A549 (cell line): ENCODE results near the gene GZMM. TPM values are rescaled to one million over a fixed set of nuclear protein-coding genes. Genes with fewer than 3 reads are reported as not detected.

Experiments
- ATAC-seq, 2 experiments: fragments of 200-7000 bp in 1 of 2; fragments of >200 bp in 1 of 2; cut with Nextera tagmentation in 1 of 2; cut with Tn5 transposase in 1 of 2; 3 replicates each; pipeline versions ENCODE4 v1.8.0 to v1.9.1; 2018 to 2020; ENCODE audit warnings: mild to moderate bottlenecking in 1 of 2, moderate library complexity in 1 of 2
- CTCF ChIA-PET: fragments of 300-600 bp; sonication (Branson Sonifier 250); formaldehyde crosslinking; extraction: SDS; loops from one replicate; lab custom pipeline; 2021; ENCODE audit warnings: antibody characterized with exemption, inconsistent platforms; lab: Yijun Ruan, JAX
- POLR2A ChIA-PET: fragments of 350-600 bp; formaldehyde crosslinking; extraction: SDS; loops from one replicate; lab custom pipeline; 2021; ENCODE audit warnings: antibody characterized with exemption, inconsistent platforms; lab: Yijun Ruan, JAX
- DNase-seq, 2 experiments: peaks; one replicate each; pipeline versions ENCODE4 v3.0.0 to v3.0.0-alpha.2; 2011 to 2016; ENCODE audit warnings: low read depth in 1 of 2, low spot score in 1 of 2
- FAIRE-seq: peaks from 2 replicates; lab custom pipeline; 2011; peaks lifted over from hg19 to GRCh38; lab: Jason Lieb, UNC
- H3K27ac ChIP-seq, 2 experiments: fragments of >200 bp; sonication (Bioruptor Twin); formaldehyde crosslinking; 3 replicates each; pipeline ENCODE4 v1.5.1; 2016 to 2017
- H3K4me1 ChIP-seq: fragments of >200 bp; sonication (Bioruptor Twin); formaldehyde crosslinking; 3 replicates; pipeline ENCODE4 v1.6.1; 2016
- H3K4me2 ChIP-seq: fragments of >200 bp; sonication (Bioruptor Twin); formaldehyde crosslinking; 3 replicates; pipeline ENCODE4 v1.6.1; 2016
- H3K4me3 ChIP-seq: fragments of >200 bp; sonication (Bioruptor Twin); formaldehyde crosslinking; 3 replicates; pipeline ENCODE4 v1.5.1; 2016
- H3K9me3 ChIP-seq: fragments of >200 bp; sonication (Bioruptor Twin); formaldehyde crosslinking; 3 replicates; pipeline ENCODE4 v1.6.1; 2016
- CBX8 ChIP-seq: fragments of 200-600 bp; sonication (generic); IDR thresholded peaks from 2 replicates; pipeline ENCODE4 v1.6.1; 2016
- E2F6 ChIP-seq: IDR thresholded peaks from 2 replicates; pipeline ENCODE4 v1.6.1; 2012; ENCODE audit warnings: low read depth, borderline replicate concordance
- EHF ChIP-seq: fragments of 250-450 bp; sonication (Bioruptor Pico); IDR thresholded peaks from 2 replicates; pipeline ENCODE4 v1.5.0; 2020; ENCODE audit warnings: mild to moderate bottlenecking
- EP300 ChIP-seq, 2 experiments: fragments of >200 bp; sonication (Bioruptor Twin); formaldehyde crosslinking; IDR thresholded peaks; 2 replicates in 1 of 2; 3 replicates in 1 of 2; pipeline ENCODE4 v1.6.1; 2016 to 2017
- ESRRA ChIP-seq: fragments of 150-350 bp; IDR thresholded peaks from 2 replicates; pipeline ENCODE4 v1.6.1; 2014; ENCODE audit warnings: mild to moderate bottlenecking, low read length, borderline replicate concordance
- GATA3 ChIP-seq: IDR thresholded peaks from 2 replicates; pipeline ENCODE4 v1.6.1; 2012; ENCODE audit warnings: borderline replicate concordance
- HOXA7 ChIP-seq: fragments of 250-450 bp; sonication (Bioruptor Pico); IDR thresholded peaks from 2 replicates; pipeline ENCODE4 v1.5.0; 2020; ENCODE audit warnings: mild to moderate bottlenecking, moderate library complexity
- HOXB13 ChIP-seq: fragments of 250-450 bp; sonication (Bioruptor Pico); IDR thresholded peaks from 2 replicates; pipeline ENCODE4 v1.5.0; 2020; ENCODE audit warnings: low read depth, mild to moderate bottlenecking, moderate library complexity
- JUN ChIP-seq, 2 experiments: fragments of >200 bp; sonication (Bioruptor Twin); formaldehyde crosslinking; IDR thresholded peaks; 2 replicates in 1 of 2; 3 replicates in 1 of 2; pipeline ENCODE4 v1.6.1; 2016 to 2017
- KDM1A ChIP-seq: fragments of 200-600 bp; sonication (generic); IDR thresholded peaks from 2 replicates; pipeline ENCODE4 v1.6.1; 2016; ENCODE audit warnings: low read depth, mild to moderate bottlenecking
- KDM5A ChIP-seq: fragments of 200-600 bp; sonication (generic); IDR thresholded peaks from 2 replicates; pipeline ENCODE4 v1.6.1; 2016; ENCODE audit warnings: antibody characterized with exemption, mild to moderate bottlenecking
- MYC ChIP-seq: IDR thresholded peaks from 2 replicates; pipeline ENCODE4 v1.6.1; 2012; ENCODE audit warnings: mild to moderate bottlenecking, inconsistent platforms, low read length, improper control_type of control experiment, borderline replicate concordance
- NPAS2 ChIP-seq: fragments of 250-450 bp; sonication (Bioruptor Pico); IDR thresholded peaks from 2 replicates; pipeline ENCODE4 v1.8.0; 2022; ENCODE audit warnings: mild to moderate bottlenecking, moderate library complexity, borderline replicate concordance
- POLR2A ChIP-seq: IDR thresholded peaks from 2 replicates; pipeline ENCODE4 v1.6.1; 2012; ENCODE audit warnings: mild to moderate bottlenecking, low read length
- RFX5 ChIP-seq: fragments of 450-650 bp; IDR thresholded peaks from 2 replicates; pipeline ENCODE4 v1.7.1; 2014; ENCODE audit warnings: antibody characterized with exemption, mild to moderate bottlenecking, moderate library complexity
- RNF2 ChIP-seq: fragments of 200-600 bp; sonication (generic); IDR thresholded peaks from 2 replicates; pipeline ENCODE4 v1.6.1; 2016; ENCODE audit warnings: low read depth, mild to moderate bottlenecking, antibody characterized with exemption, moderate library complexity, borderline replicate concordance
- SMC3 ChIP-seq: fragments of >200 bp; sonication (Bioruptor Twin); formaldehyde crosslinking; IDR thresholded peaks from 3 replicates; pipeline ENCODE4 v1.6.1; 2018; ENCODE audit warnings: inconsistent platforms
- SREBF2 ChIP-seq: fragments of 450-650 bp; IDR thresholded peaks from 2 replicates; pipeline ENCODE4 v1.6.1; 2014; ENCODE audit warnings: mild to moderate bottlenecking, moderate library complexity
- ZNF302 ChIP-seq: fragments of 250-450 bp; sonication (Bioruptor Pico); IDR thresholded peaks from 2 replicates; pipeline ENCODE4 v1.9.0; 2021; ENCODE audit warnings: inconsistent platforms, mild to moderate bottlenecking, moderate library complexity
- WGBS: methylation state at CpG from one replicate; pipeline ENCODE4 v1.1.6; 2017; ENCODE audit errors: missing lambda C conversion rate; 5-methylcytosine and 5-hydroxymethylcytosine counted together
- polyA plus RNA-seq, 4 experiments: library from polyadenylated mRNA; depleted of rRNA in 3 of 4; stranded (reverse); fragments of >200 nt; fragmentation: RNase III in 1 of 4; extraction: RNeasy Plus Mini Kit Qiagen cat#74134 plus additional on column Dnase treatment in 1 of 4; gene quantifications; 2 replicates in 3 of 4; 3 replicates in 1 of 4; pipeline ENCODE4 v1.2.3, GENCODE V29; 2011 to 2017
- TF ChIP-seq, protein P1 (sequence below): fragments of >200 bp; sonication (Bioruptor Twin); formaldehyde crosslinking; IDR thresholded peaks from 2 replicates; pipeline ENCODE4 v1.6.1; 2016
- TF ChIP-seq, protein P2 (sequence below): fragments of 150-350 bp; IDR thresholded peaks from 2 replicates; pipeline ENCODE4 v1.6.1; 2014; ENCODE audit warnings: low read depth, mild to moderate bottlenecking, low read length
- TF ChIP-seq, protein P3 (sequence below): IDR thresholded peaks from 2 replicates; pipeline ENCODE4 v1.6.1; 2012
- TF ChIP-seq, protein P4 (sequence below): fragments of >200 bp; sonication (Bioruptor Twin); formaldehyde crosslinking; IDR thresholded peaks from 3 replicates; pipeline ENCODE4 v1.6.1; 2016
- TF ChIP-seq, protein P5 (sequence below): fragments of 250-450 bp; sonication (Bioruptor Pico); IDR thresholded peaks from 2 replicates; pipeline ENCODE4 v1.5.0; 2021; ENCODE audit warnings: mild to moderate bottlenecking, moderate library complexity, borderline replicate concordance

GZMM gene
- polyA plus RNA-seq, 2 of the 4 experiments (the other 2 are of a cell fraction), result not detected

GRCh38 chr19:575527-576506 is 32.0 kb downstream of the GZMM start:
- FAIRE-seq (no peak), DNase-seq (no peak), ATAC-seq (peak; percentile 31 to 41; a peak in 4 of 6 replicates)
- TF ChIP-seq, protein P1, sequence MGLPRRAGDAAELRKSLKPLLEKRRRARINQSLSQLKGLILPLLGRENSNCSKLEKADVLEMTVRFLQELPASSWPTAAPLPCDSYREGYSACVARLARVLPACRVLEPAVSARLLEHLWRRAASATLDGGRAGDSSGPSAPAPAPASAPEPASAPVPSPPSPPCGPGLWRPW, result no peak
- TF ChIP-seq KDM5A, result no peak
- no peak for TF ChIP-seq RFX5
- TF ChIP-seq ESRRA, result no peak
- TF ChIP-seq, protein P2, sequence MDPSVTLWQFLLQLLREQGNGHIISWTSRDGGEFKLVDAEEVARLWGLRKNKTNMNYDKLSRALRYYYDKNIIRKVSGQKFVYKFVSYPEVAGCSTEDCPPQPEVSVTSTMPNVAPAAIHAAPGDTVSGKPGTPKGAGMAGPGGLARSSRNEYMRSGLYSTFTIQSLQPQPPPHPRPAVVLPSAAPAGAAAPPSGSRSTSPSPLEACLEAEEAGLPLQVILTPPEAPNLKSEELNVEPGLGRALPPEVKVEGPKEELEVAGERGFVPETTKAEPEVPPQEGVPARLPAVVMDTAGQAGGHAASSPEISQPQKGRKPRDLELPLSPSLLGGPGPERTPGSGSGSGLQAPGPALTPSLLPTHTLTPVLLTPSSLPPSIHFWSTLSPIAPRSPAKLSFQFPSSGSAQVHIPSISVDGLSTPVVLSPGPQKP, result no peak
- no peak for TF ChIP-seq HOXB13 (CRISPR knock-in tag)
- TF ChIP-seq EHF, result no peak
- no peak for TF ChIP-seq CBX8
- no peak for TF ChIP-seq E2F6
- TF ChIP-seq ZNF302 (CRISPR knock-in tag), result no peak
- TF ChIP-seq, protein P3, sequence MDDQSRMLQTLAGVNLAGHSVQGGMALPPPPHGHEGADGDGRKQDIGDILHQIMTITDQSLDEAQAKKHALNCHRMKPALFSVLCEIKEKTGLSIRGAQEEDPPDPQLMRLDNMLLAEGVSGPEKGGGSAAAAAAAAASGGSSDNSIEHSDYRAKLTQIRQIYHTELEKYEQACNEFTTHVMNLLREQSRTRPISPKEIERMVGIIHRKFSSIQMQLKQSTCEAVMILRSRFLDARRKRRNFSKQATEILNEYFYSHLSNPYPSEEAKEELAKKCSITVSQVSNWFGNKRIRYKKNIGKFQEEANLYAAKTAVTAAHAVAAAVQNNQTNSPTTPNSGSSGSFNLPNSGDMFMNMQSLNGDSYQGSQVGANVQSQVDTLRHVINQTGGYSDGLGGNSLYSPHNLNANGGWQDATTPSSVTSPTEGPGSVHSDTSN, result no peak
- TF ChIP-seq MYC, result no peak
- TF ChIP-seq RNF2, result no peak
- 49% methylated on average over 20 of the region's 38 CpGs for WGBS
- POLR2A ChIA-PET, result interaction anchor here (0.8 to 1.5 kb wide), 3 partner anchors 10 to 57 kb away, joined by 3 to 7 read pairs (median 6); no protein-coding TSS in a partner anchor
- Histone ChIP-seq H3K9me3 (no peaks in the 10 kb centered on the region), H3K4me3 (peak overlapping the region; percentile 34), H3K27ac (peak overlapping the region; percentile 49 to 100; a peak in 5 of 6 replicates), H3K4me1 (peaks cover 29% of the 10 kb centered on the region), H3K4me2 (peak overlapping the region; percentile 83)
- CTCF ChIA-PET, result interaction anchor here (1.0 to 2.7 kb wide), 8 partner anchors 9 to 158 kb away, joined by 3 to 31 read pairs (median 6); partner anchors contain the start of gene CDC34

DNA sequence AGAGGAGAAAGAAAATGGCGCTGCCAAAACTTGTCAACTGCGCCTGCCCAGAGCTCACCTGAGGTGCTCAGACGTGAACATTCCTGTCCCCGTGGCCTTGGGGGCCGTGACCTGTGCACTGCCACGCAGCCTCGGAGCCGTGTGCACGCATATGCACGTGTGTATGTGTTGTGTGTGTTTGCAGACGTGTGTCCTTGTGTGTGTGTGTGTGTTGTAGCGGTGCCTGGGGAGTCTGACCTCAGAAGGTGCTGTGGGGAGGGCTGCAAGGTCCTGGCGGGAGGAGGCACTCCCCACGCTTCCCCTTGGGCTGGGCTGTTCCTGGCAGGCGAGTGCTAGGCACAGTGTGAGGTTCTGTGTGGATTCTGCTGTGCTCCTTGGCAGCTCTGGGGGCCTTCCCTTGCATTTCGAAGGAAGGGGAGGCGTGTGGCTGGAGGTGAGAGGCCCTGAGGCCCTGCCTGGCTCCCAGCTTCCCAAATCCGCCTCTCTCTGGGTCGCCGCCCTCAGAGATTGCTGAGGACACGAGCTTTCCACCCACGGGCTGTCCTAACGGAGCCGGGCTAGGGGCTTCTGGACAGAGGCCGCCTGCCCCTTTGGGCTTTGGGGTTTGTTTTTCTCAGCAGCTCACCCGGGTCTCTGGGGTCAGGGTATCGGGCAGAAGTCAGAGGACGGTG is 33.0 kb downstream of the GZMM start:
- no peak for ATAC-seq
- Histone ChIP-seq H3K4me1 (peaks cover 29% of the 10 kb centered on the region), H3K4me2 (peak overlapping the region; percentile 83; the same call in 1 of the 3 replicates)

More for the DNA sequence above, 33.0 kb downstream of the GZMM start:
- H3K27ac ChIP-seq, result peak overlapping the region in 1 of 2 experiments; percentile 100; a peak in 2 of 6 replicates
- ChIA-PET CTCF (interaction anchor here (0.7 to 2.7 kb wide), 7 partner anchors 9 to 157 kb away, joined by 3 to 31 read pairs (median 4); partner anchors contain the start of gene CDC34), POLR2A (interaction anchor here (0.7 to 1.5 kb wide), 2 partner anchors 9 to 121 kb away, joined by 3 read pairs; no protein-coding TSS in a partner anchor)
- DNase-seq (no peak), FAIRE-seq (no peak)
- H3K9me3 ChIP-seq, result no peaks in the 10 kb centered on the region
- H3K4me3 ChIP-seq, result no peak overlapping the region
- TF ChIP-seq HOXA7 (CRISPR knock-in tag), result no peak
- TF ChIP-seq CBX8, result no peak
- TF ChIP-seq POLR2A, result no peak
- no peak for TF ChIP-seq SMC3
- no peak for TF ChIP-seq ZNF302 (CRISPR knock-in tag)
- TF ChIP-seq, protein P4, sequence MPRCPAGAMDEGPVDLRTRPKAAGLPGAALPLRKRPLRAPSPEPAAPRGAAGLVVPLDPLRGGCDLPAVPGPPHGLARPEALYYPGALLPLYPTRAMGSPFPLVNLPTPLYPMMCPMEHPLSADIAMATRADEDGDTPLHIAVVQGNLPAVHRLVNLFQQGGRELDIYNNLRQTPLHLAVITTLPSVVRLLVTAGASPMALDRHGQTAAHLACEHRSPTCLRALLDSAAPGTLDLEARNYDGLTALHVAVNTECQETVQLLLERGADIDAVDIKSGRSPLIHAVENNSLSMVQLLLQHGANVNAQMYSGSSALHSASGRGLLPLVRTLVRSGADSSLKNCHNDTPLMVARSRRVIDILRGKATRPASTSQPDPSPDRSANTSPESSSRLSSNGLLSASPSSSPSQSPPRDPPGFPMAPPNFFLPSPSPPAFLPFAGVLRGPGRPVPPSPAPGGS, result no peak
- no peak for TF ChIP-seq NPAS2 (CRISPR knock-in tag)
- no peak for TF ChIP-seq RFX5
- TF ChIP-seq SREBF2, result no peak
- TF ChIP-seq, protein P5, sequence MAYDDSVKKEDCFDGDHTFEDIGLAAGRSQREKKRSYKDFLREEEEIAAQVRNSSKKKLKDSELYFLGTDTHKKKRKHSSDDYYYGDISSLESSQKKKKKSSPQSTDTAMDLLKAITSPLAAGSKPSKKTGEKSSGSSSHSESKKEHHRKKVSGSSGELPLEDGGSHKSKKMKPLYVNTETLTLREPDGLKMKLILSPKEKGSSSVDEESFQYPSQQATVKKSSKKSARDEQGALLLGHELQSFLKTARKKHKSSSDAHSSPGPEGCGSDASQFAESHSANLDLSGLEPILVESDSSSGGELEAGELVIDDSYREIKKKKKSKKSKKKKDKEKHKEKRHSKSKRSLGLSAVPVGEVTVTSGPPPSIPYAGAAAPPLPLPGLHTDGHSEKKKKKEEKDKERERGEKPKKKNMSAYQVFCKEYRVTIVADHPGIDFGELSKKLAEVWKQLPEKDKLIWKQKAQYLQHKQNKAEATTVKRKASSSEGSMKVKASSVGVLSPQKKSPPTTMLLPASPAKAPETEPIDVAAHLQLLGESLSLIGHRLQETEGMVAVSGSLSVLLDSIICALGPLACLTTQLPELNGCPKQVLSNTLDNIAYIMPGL (CRISPR knock-in tag), result no peak
- TF ChIP-seq KDM5A, result no peak
- no peak for TF ChIP-seq JUN (IDR thresholded peaks at IDR 0.05)
- no peak for TF ChIP-seq KDM1A
- TF ChIP-seq E2F6, result no peak
- no peak for TF ChIP-seq EP300 (IDR thresholded peaks at IDR 0.05)
- TF ChIP-seq MYC, result no peak
- TF ChIP-seq GATA3, result no peak
- WGBS, result 94% methylated on average over 24 of the region's 28 CpGs
